Stimulated activated CD4-positive, alpha-beta T cell treated with anti-CD3 and anti-CD28 coated beads, Interleukin-15, amount 100 ng/mL, for 48 hours (primary cell): ENCODE data around the gene NKX2-1.
"Not testable (repeated sequence)": the region's sequence is repeated elsewhere in the genome, so short reads cannot be mapped to it uniquely, and the experiment has no call there.

Source experiments
- DNase-seq, 2 donors: peaks; one replicate each; pipeline ENCODE4 v3.0.0-alpha.2; 2020; ENCODE audit warnings: low read depth in 2 of 2

NKX2-1 gene

GRCh38 chr14:36505892-36506731 lies 13.9 kb downstream of the NKX2-1 start:
- DNase-seq: no peak

- DNase-seq: no peak
Observed at GRCh38 chr14:36505181-36505815, 14.7 kb downstream of the NKX2-1 start.

DNA sequence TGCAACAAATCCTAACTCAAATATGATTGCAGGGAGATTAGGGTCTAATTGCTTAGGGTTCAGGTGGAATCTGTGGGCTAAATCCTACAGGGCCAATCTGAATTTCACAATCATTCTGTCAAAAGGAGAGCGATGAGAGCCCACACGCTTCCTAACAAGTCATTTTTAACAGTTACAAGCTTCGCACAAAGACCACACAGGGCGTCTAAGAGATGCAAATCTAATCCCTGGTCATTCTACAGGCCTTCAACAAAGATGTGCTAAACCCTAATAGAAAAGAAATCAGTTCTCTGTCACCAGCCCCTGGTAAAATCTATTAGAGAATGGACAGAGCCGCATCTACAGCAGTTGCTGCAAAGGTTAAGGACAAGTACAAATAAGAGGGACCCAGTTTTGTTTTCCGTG lies 15.3 kb downstream of the NKX2-1 start:
- DNase-seq: no peak

DNA sequence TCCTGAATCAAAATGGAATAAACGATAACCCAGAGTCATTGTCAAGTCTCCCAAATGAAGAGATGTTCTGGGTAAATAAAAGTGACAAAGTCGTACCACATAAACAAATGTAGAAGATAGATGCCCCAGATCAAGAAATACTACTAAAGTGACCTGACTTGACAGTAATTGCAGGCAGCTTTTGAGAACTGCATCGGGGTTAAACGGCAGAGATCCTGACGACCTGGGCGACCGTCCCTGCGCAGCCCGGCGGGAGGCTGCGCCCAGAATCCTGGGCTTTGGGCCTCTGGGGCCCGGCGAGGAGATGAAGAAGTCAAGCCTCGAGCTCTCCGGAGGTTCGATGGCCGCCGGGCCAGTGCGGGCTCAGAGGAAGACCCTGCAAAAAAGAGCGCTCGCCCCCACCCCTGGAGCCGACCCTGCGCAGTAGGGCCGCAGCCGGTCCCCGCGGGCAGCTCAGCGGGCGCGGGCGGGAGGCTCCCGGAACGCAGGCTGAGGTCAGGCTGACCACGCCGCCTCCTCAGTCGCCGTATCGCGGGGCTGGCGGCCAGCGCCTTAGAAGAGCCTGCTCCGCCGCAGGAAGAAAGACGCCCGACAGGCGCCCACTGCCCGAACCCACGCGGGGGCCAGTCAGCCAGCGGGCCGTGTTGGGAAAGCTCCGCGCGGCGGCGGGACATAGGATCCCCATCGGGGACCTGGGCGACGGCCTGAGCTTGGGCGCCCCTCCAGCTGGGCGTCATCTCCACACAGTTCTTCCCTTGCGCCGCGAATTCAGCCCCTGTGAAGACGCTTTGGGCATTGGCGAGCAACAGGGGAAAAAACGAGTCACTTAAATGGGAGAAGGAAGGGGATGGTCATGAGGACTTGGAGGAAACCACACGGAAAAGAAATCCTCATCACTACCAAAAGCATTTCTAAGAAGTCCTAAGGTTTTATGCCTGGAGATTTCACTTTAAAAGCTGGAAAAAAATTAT lies 16.0 kb downstream of the NKX2-1 start:
- DNase-seq: no peak

DNA sequence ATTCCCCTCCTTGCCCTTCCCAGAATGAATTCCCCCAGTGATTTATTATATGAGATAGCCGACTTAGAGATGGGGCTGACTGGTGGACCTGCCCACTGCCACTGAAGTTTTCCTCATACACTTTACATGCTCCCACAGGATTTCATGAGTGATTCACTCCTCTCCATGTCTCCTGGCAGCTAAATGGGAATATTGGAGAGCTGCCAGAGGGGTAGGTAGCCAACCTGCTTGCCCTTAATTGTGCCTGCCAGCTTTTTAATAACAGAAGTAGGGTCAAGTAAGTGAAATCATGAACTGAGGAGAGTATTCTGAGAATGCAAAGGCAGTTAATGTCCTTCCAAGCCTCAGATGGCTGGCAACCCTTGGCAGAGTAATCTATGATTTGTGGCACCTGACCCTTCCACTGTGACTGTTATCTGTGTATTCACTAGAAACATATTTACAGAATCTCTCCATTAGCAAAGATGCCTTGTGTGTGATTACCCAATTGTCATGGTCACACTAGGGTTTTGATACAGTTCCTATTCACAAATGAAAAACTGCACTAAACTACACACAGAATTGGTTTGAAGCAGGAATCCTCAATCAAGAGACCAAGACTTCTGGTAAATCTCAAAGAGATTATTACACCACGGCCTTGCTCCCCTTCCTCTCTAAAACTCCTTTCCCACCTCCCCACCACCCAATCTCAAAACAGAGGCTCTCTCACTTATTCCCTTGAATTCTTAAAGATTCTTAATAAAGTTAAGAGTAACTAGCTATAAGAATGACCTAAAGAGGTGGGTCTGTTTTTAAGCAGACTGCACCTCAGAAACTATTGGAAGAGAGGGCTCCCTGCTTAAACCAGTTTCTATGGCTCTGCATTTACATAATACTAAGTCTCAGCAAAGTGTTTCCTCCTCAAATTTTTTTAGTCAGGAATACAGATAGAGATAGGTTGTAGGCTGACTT lies 17.2 kb downstream of the NKX2-1 start:
- DNase-seq: no peak

GRCh38 chr14:36498938-36499337 lies 21.1 kb downstream of the NKX2-1 start:
- DNase-seq: no peak

- DNase-seq: no peak
Observed at GRCh38 chr14:36496346-36496745, 23.7 kb downstream of the NKX2-1 start.

DNA sequence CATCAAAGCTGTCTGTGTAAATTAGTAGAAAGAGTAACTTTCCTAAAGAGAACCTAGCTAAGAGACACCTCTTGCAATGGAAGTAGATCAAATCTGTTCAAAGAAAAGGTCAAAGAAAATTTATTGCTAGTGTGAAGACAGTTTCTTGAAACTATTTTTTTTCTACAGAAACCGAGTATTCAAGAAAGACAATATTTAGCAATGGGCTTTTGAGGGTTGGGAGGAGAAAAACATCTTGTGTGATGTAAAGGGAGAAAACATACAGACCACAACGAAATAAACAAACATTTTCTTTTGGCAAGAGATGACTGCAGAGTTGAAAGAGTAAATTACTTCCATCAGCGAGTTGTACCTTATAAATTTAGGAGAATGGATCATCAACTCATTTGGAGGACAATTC lies 24.4 kb downstream of the NKX2-1 start:
- no peak for DNase-seq

DNA sequence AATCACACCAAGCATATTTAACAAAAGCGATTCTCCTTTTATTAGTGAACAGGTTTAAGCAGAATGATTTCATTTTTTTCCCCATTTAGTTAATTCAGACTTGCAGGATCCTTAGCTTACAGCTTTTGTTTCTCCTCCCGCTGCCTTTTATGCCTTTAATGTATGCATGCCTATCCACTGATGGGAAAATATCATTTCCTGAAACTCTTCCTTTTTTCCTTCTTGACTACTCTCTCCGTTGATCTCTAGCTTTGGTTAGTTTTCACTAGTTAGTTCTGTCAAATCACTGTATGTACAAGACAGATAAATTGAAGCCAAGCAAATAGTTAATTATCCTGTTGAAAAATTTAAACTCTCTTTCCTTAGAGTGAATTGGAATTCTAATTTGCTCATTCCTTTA lies 26.3 kb downstream of the NKX2-1 start:
- DNase-seq: no peak

- DNase-seq: no peak
Observed at GRCh38 chr14:36485773-36486172, 34.3 kb downstream of the NKX2-1 start.

- DNase-seq: no peak
Observed at GRCh38 chr14:36479344-36479743, 40.7 kb downstream of the NKX2-1 start.

GRCh38 chr14:36478782-36479181 lies 41.2 kb downstream of the NKX2-1 start:
- DNase-seq: no peak

- no peak for DNase-seq
Observed at GRCh38 chr14:36477266-36477665, 42.8 kb downstream of the NKX2-1 start.

DNA sequence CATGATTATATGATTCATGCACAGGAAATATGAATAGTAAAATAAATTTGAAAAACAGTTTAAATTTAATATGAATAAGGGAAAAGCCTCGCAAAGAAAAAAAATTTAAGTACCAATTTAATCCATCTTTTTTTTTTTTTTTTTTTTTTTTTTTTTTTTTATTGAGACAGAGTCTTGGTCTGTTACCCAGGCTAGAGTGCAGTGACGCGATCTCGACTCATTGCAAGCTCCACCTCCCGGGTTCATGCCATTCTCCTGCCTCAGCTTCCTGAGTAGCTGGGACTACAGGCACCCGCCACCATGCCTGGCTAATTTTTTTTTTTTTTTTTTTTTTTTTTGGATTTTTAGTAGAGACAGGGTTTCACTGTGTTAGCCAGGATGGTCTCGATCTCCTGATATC lies 44.0 kb downstream of the NKX2-1 start:
- DNase-seq: not testable (repeated sequence)

DNA sequence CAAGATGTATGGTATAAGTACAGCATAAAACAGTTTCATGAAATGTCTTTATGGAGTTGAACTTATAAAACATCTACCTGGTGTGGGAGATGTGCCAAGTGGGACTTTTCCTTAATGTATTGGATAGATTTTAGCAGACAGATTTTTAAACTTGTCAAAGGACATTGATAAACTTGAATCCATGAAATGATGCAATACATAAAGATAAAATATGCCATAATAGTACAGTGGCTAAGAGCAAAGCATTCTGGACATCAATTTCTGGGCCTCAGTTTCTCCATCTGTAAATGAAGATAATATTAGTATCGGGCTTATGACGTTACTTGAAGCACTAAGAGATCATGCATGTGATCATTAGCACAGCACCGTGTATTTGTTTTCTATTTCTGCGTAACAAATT lies 45.4 kb downstream of the NKX2-1 start:
- DNase-seq: no peak

DNA sequence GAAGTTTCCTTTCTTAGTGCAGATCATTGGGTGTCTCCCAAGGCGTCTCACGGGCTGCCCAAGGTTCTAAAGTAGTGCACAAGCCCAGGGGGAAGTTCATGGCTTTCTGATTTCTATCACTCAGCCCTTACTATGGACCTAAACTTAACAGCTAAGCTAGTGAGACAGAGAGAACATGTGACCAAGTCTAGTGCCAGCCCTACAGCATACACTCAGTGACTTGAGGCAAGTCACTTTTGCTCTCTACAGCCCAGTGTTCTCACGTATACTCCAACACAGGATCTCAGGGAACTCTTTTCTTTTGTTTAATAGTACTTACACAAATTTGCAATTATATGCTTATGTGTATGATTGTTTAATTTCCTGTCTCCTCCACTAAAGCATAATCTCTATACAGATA lies 48.6 kb downstream of the NKX2-1 start:
- no peak for DNase-seq

- DNase-seq: no peak
Observed at GRCh38 chr14:36467332-36467731, 52.7 kb downstream of the NKX2-1 start.
